ENCODE data around the gene NR6A1. TPM values are rescaled to one million over a fixed set of nuclear protein-coding genes. Genes with fewer than 3 reads are reported as not detected.
A peak's percentile ranks its signal among the peaks of the same experiment; 100 is the strongest.

NR6A1 gene
- total RNA-seq, 6 donors from 2014 or later, result 4.2 to 34.6 (median 8.2) TPM

- Histone ChIP-seq H3K4me3 (no peak overlapping the region), H3K9me3 (no peaks in the 10 kb centered on the region), H3K36me3 (peaks cover 0 to 10% (median 0%) of the 10 kb centered on the region in 4 donors), H3K4me1 (peaks cover 0 to 6% (median 0%) of the 10 kb centered on the region in 4 donors), H3K27ac (no peak overlapping the region), H3K27me3 (no peaks in the 10 kb centered on the region)
- WGBS, 2 donors, result 82 to 90% methylated on average over 7 to 11 of the region's 11 CpGs
- TF ChIP-seq EP300 (IDR thresholded peaks at IDR 0.05) (no peak), POLR2AphosphoS5 (IDR thresholded peaks at IDR 0.05) (no peak), POLR2A (IDR thresholded peaks at IDR 0.05) (no peak)
- TF ChIP-seq, protein P1, sequence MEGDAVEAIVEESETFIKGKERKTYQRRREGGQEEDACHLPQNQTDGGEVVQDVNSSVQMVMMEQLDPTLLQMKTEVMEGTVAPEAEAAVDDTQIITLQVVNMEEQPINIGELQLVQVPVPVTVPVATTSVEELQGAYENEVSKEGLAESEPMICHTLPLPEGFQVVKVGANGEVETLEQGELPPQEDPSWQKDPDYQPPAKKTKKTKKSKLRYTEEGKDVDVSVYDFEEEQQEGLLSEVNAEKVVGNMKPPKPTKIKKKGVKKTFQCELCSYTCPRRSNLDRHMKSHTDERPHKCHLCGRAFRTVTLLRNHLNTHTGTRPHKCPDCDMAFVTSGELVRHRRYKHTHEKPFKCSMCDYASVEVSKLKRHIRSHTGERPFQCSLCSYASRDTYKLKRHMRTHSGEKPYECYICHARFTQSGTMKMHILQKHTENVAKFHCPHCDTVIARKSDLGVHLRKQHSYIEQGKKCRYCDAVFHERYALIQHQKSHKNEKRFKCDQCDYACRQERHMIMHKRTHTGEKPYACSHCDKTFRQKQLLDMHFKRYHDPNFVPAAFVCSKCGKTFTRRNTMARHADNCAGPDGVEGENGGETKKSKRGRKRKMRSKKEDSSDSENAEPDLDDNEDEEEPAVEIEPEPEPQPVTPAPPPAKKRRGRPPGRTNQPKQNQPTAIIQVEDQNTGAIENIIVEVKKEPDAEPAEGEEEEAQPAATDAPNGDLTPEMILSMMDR (IDR thresholded peaks at IDR 0.05), result no peak
- ATAC-seq (ENCODE audit: low FRiP score in 2 of 2), result no peak
- DNase-seq, result no peak
Observed at GRCh38 chr9:124813501-124814163, 42.5 kb upstream of the NR6A1 start.

DNA sequence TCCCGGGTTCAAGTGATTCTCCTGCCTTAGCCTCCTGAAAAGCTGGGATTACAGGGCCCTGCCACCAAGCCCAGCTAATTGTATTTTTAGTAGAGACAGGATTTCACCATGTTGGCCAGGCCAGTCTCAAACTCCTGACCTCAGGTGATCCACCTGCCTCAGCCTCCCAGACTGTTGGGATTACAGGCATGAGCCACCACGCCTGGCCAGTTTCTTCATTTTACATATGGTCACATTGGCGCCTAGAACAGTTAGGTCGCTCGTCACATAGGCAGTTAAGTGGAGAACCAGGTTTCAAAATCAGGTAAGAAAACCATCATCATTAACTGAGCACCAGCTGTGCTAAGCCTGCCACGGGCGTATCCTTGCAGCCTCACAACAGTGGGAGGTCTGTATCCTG lies 41.9 kb upstream of the NR6A1 start:
- ATAC-seq (ENCODE audit: low FRiP score in 2 of 2) (no peak), DNase-seq (no peak)
- peaks cover 0 to 10% (median 0%) of the 10 kb centered on the region in 4 donors for H3K36me3 ChIP-seq
- WGBS, 2 donors, result 95% methylated on average over 7 of the region's 7 CpGs
- no peaks in the 10 kb centered on the region for H3K27me3 ChIP-seq
- TF ChIP-seq, protein P1 (IDR thresholded peaks at IDR 0.05), result no peak
- TF ChIP-seq POLR2AphosphoS5 (IDR thresholded peaks at IDR 0.05) (no peak), EP300 (IDR thresholded peaks at IDR 0.05) (no peak), POLR2A (IDR thresholded peaks at IDR 0.05) (no peak)
- no peak overlapping the region for H3K27ac ChIP-seq
- H3K4me1 ChIP-seq, result peaks cover 0 to 6% (median 0%) of the 10 kb centered on the region in 4 donors
- no peak overlapping the region for H3K4me3 ChIP-seq
- H3K9me3 ChIP-seq, result no peaks in the 10 kb centered on the region

DNA sequence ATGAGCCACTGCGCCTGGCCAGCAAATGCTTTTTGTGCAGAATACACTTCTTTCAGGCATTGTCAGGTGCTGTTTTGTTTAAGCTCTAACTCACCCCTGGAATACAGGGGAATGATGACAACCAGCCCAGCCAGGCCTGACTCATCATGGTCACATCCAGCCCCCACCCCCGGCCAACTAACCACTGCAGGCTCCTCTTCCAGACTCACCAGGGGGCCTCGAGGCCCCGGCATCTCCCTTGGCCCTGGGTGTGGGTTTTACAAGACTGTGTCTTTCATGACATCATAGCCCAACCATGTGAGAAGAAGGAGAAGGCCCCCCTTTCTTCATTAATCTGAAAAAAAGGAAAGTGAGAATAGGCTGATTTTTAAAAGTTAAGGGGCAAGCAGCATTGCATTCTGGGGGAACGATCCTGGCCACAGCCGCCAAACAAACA lies 41.3 kb upstream of the NR6A1 start:
- peaks cover 0 to 15% (median 0%) of the 10 kb centered on the region in 4 donors for H3K36me3 ChIP-seq
- no peak overlapping the region for H3K4me3 ChIP-seq
- TF ChIP-seq, protein P1 (IDR thresholded peaks at IDR 0.05), result no peak
- TF ChIP-seq POLR2A (IDR thresholded peaks at IDR 0.05) (no peak), POLR2AphosphoS5 (IDR thresholded peaks at IDR 0.05) (no peak), EP300 (IDR thresholded peaks at IDR 0.05) (no peak)
- WGBS, 2 donors, result 63 to 68% methylated on average over 6 of the region's 6 CpGs
- ATAC-seq (ENCODE audit: low FRiP score in 2 of 2) (peak in 1 of 2 donors; percentile 91), DNase-seq (no peak)
- H3K4me1 ChIP-seq, result peaks cover 0 to 6% (median 0%) of the 10 kb centered on the region in 4 donors
- H3K27me3 ChIP-seq, result no peaks in the 10 kb centered on the region
- H3K27ac ChIP-seq, result no peak overlapping the region
- H3K9me3 ChIP-seq, result no peaks in the 10 kb centered on the region

GRCh38 chr9:124810663-124811355 lies 39.7 kb upstream of the NR6A1 start:
- ATAC-seq (ENCODE audit: low FRiP score in 2 of 2) (peak; percentile 17 to 82), DNase-seq (no peak)
- TF ChIP-seq, protein P1 (IDR thresholded peaks at IDR 0.05), result no peak
- TF ChIP-seq EP300 (IDR thresholded peaks at IDR 0.05) (no peak), POLR2AphosphoS5 (IDR thresholded peaks at IDR 0.05) (no peak), POLR2A (IDR thresholded peaks at IDR 0.05) (no peak)
- Histone ChIP-seq H3K27me3 (no peaks in the 10 kb centered on the region), H3K9me3 (no peaks in the 10 kb centered on the region), H3K4me3 (no peak overlapping the region), H3K4me1 (peaks cover 0 to 6% (median 0%) of the 10 kb centered on the region in 4 donors), H3K36me3 (peaks cover 0 to 15% (median 0%) of the 10 kb centered on the region in 4 donors), H3K27ac (no peak overlapping the region)
- 61 to 67% methylated on average over 12 of the region's 12 CpGs for WGBS, 2 donors
